ENCODE results near the gene FBXO22. TPM values are rescaled to one million over a fixed set of nuclear protein-coding genes. Genes with fewer than 3 reads are reported as not detected.
"Not testable (repeated sequence)": the region's sequence is repeated elsewhere in the genome, so short reads cannot be mapped to it uniquely, and the experiment has no call there.

The FBXO22 gene
- total RNA-seq, 2 experiments from 2014 or later, result 64.8 to 66.2 TPM

DNA sequence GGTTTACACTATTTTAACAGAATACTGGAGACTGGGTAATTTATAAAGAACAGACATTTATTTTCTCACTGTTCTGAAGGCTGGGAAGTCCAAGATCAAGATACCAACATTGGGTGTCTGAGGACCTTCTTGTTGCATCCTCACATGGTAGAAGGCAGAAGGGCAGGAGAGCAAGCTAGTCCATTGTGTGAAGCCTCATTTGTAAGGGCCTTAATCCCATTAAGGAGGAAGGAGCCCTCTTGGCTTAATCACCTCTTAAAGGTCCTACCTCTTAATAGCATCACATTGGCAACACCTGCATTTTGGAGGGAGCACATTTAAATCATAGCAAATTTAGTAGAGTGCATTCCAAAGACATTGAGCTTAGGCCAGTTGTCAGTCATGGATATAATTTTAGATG lies 34.2 kb upstream of the FBXO22 start:
- POLR2A ChIA-PET, result interaction anchor here (1.2 kb wide), 1 partner anchor 9 kb away, joined by 3 read pairs; no protein-coding TSS in a partner anchor
- no peak for TF ChIP-seq CTCF (IDR thresholded peaks at IDR 0.05)
- Mint-ChIP-seq H3K9me3 (no peaks in the 10 kb centered on the region), H3K27me3 (no peaks in the 10 kb centered on the region), H3K36me3 (ENCODE audit: low read depth) (peaks cover 25% of the 10 kb centered on the region), H3K4me3 (no peak overlapping the region), H3K4me1 (ENCODE audit: low read depth) (peaks cover 15% of the 10 kb centered on the region), H3K27ac (no peak overlapping the region)
- CTCF ChIA-PET, result interaction anchor here (0.5 kb wide), 1 partner anchor 18 kb away, joined by 3 read pairs; no protein-coding TSS in a partner anchor
- intact Hi-C loops (cut with micrococcal nuclease), result no loop called here
- ATAC-seq (no peak), DNase-seq (no peak)

GRCh38 chr15:75871589-75871988 lies 32.1 kb upstream of the FBXO22 start:
- H3K4me1 Mint-ChIP-seq (ENCODE audit: low read depth); H3K27ac Mint-ChIP-seq; H3K27me3 Mint-ChIP-seq; H3K9me3 Mint-ChIP-seq; DNase-seq; intact Hi-C loops (cut with micrococcal nuclease); POLR2A ChIA-PET; CTCF ChIA-PET; H3K4me3 Mint-ChIP-seq; ATAC-seq: not testable (repeated sequence)
- peaks cover 32% of the 10 kb centered on the region for H3K36me3 Mint-ChIP-seq (ENCODE audit: low read depth)

DNA sequence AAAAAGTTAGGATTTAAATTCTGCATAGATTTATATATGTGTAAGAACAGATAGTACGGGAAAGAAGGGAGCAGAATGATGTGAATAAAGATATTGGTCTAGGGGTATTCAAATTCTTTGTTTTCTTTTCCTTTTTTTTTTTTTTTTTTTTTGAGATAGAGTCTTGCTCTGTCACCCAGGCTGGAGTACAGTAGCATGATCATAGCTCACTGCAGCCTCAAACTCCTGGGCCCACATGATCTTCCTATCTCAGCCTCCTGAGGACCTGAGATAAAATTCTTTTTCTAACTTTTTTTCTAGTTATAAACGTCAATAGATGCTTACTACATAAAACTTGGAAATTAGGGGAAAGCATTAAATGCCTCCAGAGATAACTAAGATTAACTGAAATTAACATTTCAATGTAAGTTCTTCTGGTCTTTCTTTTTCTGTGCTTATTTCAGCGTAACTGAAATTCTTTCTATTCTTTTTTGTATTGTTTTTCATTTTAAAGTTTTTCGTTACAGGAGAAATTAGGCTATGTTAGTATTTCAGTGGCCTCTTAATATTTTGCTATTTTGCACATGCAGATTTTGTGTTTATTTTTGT lies 31.2 kb upstream of the FBXO22 start:
- no peak overlapping the region for H3K27ac Mint-ChIP-seq
- no peak for DNase-seq
- intact Hi-C loops (cut with micrococcal nuclease), result no loop called here
- ChIA-PET CTCF (no interaction called here), POLR2A (no interaction called here)
- peaks cover 34% of the 10 kb centered on the region for H3K36me3 Mint-ChIP-seq (ENCODE audit: low read depth)
- no peaks in the 10 kb centered on the region for H3K27me3 Mint-ChIP-seq
- no peak for TF ChIP-seq CTCF (IDR thresholded peaks at IDR 0.05)
- no peak for ATAC-seq
- H3K9me3 Mint-ChIP-seq, result no peaks in the 10 kb centered on the region
- peaks cover 1% of the 10 kb centered on the region for H3K4me1 Mint-ChIP-seq (ENCODE audit: low read depth)
- no peak overlapping the region for H3K4me3 Mint-ChIP-seq

DNA sequence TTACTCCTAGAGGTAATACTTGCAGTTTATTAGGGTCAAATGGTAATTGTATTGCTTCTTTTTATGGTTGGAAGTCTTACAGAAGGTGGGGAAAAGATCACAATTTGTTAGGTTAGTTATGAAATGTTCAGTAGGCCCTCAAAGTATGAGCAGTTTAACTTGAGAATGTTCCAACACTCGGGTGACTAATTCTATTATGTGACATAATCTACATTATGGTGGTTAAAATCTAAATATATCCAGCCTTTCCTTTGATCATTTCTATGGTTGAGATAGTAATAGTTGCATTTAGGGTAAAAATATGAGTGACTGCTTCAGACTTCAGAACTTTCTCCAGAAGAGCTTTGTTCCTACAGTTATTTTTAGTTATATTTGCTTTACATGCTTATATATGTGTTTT lies 19.6 kb upstream of the FBXO22 start:
- ATAC-seq (no peak), DNase-seq (no peak)
- ChIA-PET CTCF (interaction anchor here (1.2 kb wide), 1 partner anchor 74 kb away, joined by 3 read pairs; no protein-coding TSS in a partner anchor), POLR2A (interaction anchor here (1.7 kb wide), 1 partner anchor 20 kb away, joined by 5 read pairs; no protein-coding TSS in a partner anchor)
- Mint-ChIP-seq H3K9me3 (no peaks in the 10 kb centered on the region), H3K4me3 (no peak overlapping the region), H3K36me3 (ENCODE audit: low read depth) (peaks cover 1% of the 10 kb centered on the region), H3K4me1 (ENCODE audit: low read depth) (peaks cover 2% of the 10 kb centered on the region), H3K27me3 (no peaks in the 10 kb centered on the region), H3K27ac (no peak overlapping the region)
- intact Hi-C loops (cut with micrococcal nuclease), result no loop called here
- no peak for TF ChIP-seq CTCF (IDR thresholded peaks at IDR 0.05)

DNA sequence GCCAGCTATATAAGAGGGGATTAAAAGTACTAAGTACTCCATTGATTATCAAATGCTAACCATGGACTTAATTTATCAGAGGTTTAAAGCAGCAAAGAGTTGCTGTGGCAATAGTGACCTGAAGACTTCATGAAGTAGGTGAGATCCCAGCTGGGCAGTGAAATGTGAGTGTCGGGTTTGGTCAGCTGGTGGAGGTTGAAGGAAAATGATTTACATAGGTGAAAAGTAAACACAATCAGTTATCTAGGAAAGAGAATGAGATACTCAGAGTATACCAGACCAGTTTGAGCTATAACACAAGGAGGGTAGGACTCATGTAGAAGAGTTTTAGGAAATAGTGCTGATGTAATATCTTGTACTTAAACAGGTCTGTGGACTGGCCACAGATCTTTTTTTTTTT lies 16.5 kb upstream of the FBXO22 start:
- no peaks in the 10 kb centered on the region for H3K9me3 Mint-ChIP-seq
- ATAC-seq, result no peak
- H3K4me3 Mint-ChIP-seq, result no peak overlapping the region
- no peak for TF ChIP-seq CTCF (IDR thresholded peaks at IDR 0.05)
- no peak for DNase-seq
- no peaks in the 10 kb centered on the region for H3K27me3 Mint-ChIP-seq
- intact Hi-C loops (cut with micrococcal nuclease), result no loop called here
- peaks cover 16% of the 10 kb centered on the region for H3K4me1 Mint-ChIP-seq (ENCODE audit: low read depth)
- no peak overlapping the region for H3K27ac Mint-ChIP-seq
- ChIA-PET CTCF (interaction anchor here (0.9 to 1.3 kb wide), 2 partner anchors 9 to 17 kb away, joined by 3 read pairs; no protein-coding TSS in a partner anchor), POLR2A (interaction anchor here (0.5 to 1.5 kb wide), 3 partner anchors 17 to 136 kb away, joined by 3 to 4 read pairs (median 3); partner anchors contain the start of gene FBXO22)
- H3K36me3 Mint-ChIP-seq (ENCODE audit: low read depth), result peaks cover 6% of the 10 kb centered on the region

Data from activated CD8-positive, alpha-beta T cell treated with anti-CD3 and anti-CD28 coated beads for 36 hours (primary cell).